GF-D8 (cell line): ENCODE measurements around the gene ACR.

Experiments
- DNase-seq: peaks from one replicate; lab custom pipeline; 2025; lab: John Stamatoyannopoulos, UW

The ACR gene

DNA sequence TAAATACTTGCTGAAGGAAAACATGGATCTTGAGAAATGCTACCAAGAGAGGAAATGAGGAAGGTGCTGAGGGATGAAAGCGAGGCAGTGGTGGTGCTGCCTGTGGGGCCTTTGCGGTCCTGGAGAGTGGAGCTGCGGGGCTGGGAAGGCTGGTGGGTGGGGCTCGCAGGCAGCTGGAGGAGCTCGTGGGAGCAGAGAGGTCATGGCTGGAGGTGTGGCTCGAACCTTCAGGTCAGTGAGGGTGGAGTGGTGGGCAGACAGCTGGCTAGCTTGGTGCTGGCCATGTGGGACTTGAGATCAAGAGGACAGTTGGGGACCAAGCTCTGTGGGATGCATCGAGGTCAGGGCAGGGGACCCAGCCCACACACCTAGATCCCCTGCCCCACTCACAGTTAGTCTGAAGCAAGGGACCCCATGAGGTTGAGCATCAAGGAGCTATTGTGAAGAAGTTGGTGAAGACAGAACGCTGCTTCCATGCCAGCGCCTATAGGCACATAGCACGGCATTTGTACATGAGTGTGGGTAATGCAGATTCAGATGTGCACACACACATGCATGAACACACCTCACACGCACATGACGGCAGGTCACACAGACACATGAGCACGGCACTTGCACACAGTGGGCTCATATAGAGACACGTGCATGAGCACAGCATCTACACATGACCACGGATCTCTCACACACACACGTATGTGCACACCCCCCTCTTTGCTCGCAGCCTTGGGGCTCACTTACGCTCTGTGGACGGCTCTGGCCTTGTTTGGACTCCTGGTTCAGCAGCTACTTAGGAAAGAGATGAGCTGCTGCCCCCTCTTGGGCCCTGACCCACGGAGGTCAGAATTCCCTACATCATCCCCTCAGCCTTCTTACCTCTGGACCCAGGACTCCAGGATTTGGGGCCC lies 34.9 kb upstream of the ACR start:
- no peak for DNase-seq

DNA sequence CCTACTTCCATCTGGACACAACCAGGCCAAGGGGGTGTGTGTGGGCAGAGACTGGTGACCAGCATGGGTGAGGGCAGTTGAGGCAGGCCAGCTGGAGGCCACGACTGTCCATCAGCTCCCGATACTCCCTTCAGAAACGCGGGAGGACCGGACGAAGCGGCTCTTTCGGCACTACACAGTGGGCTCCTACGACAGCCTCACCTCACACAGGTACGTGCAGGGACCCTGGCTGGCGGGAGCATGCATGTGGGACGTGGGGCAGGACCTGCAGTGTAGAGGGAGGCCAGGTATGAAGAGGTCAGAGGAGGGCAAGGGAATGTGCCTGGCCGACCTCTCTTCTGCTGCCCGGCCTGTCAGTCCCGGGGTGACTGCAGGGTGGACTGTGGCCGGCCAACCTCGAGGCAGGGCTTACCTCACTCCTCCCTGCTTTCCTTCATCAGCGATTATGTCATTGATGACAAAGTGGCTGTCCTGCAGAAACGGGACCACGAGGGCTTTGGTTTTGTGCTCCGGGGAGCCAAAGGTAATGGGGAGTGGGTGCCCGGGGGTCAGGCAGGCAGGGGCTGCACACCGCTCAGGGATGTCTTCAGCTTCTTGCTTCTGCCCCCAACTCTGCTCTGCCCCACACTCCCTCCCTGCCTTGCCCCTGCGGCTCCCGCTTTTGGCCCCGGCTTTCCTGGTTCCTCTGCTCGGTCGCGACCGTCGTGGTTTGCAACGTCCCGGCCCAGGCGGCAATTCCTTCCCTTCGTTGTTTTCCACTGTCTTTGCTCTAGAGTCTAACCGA lies 34.1 kb upstream of the ACR start:
- no peak for DNase-seq

DNA sequence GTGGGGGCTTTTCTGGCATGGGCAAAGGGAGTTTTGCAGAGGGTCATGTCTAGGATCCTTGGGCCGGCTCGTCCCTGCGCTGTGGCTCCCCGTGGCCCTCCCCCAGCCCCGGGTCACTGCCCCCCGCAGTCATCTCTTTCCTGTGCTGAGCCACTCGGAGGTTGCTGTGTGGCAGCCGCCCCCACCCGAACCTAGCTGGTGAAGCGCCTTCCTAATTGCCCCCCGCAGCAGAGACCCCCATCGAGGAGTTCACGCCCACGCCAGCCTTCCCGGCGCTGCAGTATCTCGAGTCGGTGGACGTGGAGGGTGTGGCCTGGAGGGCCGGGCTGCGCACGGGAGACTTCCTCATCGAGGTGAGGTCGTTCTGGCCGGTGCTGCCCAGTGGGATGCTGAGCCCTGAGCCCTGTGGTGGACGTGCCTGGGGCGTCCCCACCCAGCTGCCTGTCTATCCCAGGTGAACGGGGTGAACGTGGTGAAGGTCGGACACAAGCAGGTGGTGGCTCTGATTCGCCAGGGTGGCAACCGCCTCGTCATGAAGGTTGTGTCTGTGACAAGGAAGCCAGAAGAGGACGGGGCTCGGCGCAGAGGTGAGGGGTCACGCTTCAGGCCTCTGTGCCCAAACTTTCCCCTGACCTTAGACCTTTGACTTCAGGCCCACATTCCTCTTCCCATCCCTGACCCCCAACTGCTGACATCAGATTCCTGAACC lies 33.3 kb upstream of the ACR start:
- DNase-seq, result no peak

DNA sequence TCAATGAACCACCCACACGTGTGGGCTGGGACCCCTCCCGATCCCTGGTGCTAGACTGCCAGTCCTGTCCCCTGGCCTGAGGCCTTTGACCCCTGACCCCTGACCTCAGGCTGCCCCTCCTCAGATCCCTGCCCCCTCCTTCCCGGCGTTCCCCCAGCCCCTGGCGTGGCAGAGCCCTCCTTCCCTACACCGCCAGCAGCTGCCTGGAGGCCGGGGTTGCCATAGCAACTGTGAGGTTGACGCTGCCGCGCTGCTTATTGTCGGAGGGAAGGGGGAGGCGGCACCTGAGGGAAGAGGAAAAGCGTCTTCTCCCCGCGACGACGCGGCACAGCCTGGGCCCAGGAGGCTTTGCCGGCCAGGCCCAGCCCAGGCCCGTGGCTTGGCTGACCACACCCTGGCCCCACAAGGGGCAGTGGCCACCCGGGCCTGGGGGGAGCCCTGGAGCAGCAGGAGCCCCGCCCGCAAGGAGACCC lies 32.7 kb upstream of the ACR start:
- no peak for DNase-seq

DNA sequence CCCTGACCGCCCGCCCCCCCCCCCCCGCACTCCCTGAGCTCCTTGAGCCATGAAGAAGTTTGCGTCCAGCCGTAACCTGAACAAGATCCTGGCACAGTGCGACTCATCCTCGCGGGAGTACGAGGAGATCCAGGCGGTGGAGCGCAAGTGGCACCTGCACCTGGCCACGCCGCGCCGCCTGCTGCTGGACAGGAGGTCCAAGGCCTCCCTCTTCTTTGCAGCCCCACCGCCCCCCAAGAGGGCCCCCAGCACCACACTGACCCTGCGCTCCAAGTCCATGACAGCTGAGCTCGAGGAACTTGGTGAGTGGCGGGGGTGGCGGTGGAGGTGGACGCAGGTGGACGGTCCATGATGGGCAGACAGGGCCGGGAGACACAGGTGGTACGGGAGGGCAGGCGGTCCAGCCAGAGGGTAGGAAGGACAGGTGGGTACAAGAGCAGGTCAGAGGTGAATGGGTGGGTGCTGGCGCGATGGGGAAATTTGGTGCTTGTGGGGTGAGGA lies 32.1 kb upstream of the ACR start:
- no peak for DNase-seq

DNA sequence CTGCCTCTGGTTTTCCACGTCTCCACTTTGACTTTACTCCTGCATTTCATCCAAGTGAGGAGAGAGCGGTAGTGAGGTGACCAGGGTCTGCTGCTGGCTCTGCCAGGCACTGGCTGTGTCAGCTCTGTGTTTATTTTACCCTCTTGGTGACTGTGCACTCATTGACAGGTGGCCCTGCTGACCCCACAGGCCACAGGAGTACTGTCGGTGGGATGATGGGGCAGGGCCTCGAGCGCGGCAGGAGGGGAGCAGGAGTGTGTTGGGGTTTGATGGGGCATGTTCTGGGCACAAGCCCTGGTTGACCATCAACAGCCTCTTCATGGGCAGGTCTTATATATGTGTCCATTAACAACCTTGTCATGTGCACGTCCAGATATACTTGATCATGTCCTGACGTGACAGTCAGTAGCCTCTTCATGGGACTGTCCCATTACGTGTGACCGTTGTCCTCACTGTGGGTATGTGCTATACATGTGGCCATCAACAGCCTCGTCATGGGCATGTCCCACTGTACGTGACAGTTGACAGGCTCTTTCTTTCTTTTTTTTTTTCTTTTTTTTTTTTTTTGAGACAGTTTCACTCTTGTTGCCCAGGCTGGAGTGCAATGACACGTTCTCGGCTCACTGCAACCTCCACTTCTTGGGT lies 31.4 kb upstream of the ACR start:
- DNase-seq, result no peak

DNA sequence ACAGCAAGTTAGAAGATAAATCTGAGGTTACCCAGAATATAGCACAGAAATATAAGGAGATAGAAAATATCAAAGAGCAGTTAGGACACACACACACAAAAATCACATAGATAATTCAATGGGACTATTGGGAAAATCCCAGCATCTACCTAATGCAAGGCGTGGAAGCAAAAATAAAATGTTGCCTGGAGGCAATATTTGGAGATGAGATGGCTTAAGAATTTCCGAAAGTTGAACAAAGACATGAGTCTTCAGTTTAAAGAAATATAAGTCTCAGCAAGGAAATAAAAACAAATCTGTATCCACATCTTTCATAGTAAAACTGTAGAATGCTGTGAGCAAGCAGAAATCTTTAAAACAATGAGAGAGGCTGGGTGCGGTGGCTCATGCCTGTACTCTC lies 29.5 kb upstream of the ACR start:
- no peak for DNase-seq

DNA sequence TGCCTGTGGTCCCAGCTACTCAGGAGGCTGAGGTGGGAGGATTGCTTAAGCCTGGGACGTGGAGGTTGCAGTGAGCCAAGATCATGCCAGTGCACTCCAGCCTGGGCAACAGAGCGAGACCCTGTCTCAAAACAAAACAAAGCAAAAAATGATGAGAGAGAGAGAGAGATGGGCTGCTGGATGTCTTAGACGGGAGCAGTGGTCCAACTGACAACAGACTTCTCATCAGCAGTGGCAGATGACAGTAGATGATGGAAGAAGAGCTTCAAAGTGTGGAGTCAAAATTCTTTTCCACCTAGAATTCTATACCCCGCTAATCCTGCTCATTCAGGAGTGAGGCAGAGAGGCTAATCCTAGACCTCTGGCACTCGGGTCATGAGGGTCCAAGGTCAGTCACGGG lies 29.0 kb upstream of the ACR start:
- DNase-seq, result no peak

DNA sequence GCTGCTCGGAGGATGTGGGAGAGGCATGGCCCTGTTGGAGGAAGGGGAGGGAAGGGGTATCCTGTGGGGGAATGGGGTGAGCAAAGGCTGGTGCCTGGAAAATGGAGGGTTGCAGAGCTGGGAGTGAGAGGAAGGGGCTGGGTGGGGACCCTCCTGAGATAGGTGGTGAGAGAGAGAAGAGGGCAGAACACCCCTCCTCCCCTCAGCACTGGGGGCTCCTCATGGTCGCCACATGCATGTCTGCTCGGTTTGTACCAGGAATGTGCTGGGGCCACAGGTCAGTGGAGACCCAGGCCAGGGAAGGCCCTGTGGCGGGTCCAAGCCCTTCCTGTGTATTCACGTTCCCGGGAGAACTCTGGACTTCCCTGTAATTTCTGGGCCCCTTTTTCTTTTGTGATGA lies 27.8 kb upstream of the ACR start:
- DNase-seq, result no peak

DNA sequence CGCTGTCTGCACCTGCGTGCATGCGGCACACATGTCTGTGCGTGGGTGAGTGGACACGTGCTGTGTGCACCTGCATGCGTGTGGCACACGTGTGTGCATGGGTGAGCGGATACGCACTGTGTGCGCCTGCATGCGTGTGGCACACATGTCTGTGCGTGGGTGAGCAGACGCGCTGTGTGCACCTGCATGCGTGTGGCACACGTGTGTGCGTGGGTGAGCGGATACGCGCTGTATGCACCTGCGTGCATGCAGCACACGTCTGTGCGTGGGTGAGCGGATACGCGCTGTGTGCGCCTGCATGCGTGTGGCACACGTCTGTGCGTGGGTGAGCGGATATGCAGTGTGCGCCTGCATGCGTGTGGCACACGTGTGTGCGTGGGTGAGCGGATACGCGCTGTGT lies 27.1 kb upstream of the ACR start:
- no peak for DNase-seq

DNA sequence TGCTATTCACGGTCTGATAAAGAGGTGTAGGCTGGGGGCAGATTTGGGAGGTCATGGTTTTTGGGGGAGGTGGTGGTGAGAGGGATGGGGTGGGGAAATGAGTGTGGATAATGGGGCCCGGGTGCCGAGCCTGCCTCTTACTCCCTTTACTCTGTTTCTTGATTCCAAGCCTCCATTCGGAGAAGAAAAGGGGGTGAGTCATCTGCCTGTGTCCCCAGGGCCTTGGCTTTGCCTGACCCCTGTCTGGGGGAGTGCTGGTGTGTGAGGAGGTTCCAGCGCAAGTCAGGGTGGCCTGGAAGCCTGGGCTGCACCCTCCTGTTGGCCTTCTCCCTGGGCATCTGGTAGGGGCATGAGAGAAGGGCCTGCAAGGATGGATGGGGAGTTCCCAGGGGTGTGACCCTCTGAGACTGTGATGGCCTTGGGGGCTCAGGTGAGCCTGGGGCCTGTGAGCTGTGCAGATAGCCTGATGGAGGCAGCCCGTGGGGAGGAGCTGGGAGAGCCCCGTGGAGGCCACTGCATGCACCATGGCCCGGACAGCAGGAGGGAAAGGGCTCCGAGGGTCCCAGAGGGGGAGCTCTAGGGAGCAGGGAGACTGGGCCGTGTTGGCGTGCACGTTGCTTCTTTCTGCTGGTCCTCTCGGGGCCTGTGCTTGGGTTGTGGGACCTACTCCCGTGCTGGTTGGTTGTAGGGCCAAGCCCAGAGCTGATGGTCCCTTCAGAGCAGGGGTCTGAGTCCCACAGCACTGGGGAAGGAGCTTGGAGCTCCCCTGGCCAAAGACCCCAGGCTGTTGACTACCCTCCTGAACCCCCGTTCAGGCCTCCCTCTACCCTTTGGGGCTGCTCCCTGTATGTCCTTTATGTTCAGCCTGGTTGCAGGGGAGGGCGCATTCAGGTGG lies 26.3 kb upstream of the ACR start:
- no peak for DNase-seq

DNA sequence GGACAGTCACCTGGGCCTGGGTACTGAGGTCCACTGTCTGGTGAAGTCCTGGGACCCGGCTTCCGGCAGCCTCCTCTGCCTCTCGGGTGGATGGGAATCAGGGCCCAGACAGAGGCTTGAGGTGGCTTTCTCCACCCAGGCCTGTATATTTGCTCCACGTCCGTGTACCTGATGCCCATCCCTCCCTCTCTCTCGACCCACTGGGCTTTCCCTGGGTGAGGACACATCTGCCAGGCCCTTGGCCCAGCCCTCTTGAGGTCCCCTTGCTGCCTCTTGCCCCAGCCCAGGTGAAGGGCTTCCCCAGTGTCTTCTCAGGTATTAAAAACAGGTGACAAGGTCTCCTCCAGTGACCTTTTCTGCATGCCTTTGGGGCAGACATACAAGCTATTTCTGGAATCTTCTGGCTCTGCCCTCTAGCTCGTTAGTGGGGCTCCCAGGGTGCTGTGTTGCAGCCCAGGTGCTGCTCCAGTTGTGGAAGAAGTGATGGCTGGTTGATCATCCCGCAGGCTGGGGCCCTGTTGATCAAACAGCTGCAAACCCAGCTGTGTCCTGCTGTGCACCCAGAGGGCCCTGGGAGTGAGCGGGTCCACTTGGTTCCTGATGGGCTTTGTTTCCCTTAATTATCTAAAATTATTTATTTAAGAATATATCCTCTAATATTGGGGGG lies 25.5 kb upstream of the ACR start:
- no peak for DNase-seq

DNA sequence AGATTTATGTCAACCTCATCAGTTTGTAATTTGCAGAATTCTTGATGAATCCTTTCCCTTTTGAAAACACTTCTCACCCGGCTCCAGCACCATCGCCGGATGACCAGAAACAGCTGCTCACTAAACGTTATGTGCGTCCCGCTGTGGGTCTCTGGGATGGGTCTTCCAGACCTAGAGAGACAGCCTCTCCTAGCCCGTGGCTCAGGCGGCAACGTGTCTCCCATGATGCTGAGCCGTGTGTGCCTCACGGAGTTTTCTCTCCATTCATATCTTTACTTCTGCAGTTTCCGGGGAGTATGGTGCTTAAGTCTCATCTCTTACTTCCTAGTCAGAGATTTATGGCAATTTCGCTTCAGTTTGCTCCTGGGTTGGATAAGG lies 25.0 kb upstream of the ACR start:
- DNase-seq, result no peak

DNA sequence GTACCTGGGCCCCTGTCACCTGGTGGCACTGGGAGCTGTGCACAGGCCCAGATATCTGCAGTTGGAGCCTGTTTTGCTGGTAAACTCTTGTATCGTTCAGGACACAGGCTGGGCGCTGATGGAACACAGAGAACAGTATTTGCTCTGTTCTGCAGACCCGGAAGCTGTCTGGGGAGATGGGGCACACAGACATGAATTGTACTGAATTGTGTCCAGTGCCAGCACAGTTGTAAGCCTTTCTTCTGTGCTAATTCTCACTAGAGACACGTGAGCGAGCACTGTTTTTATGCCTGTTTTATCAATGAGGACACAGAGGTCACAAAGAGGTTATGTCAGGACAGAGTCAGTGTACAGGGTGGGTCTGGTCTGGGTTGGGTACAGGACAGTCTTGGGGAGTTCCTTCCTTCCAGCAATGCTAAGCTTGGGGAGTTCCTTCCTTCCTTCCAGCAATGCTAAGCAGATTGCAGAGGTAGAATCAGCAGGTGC lies 24.4 kb upstream of the ACR start:
- DNase-seq, result no peak

DNA sequence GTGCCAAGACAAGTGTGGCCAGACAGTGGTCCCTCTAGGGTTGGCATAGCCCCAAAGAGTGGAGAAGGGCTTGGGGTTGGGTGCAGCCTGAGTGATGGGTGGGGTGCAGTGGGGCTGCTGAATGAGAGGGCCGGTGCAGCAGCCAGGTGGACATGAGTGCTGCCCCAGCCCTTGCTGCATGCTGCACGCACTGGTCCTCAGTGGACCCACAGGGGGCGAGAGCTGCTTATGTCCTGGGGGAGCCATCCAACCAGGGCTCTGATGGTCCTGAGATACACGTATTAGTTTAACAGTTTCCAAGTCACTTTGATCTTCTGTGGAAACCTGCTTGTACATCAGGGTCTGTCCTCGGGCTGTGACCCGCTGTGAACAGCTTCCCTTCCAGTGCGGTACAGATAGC lies 23.9 kb upstream of the ACR start:
- no peak for DNase-seq

DNA sequence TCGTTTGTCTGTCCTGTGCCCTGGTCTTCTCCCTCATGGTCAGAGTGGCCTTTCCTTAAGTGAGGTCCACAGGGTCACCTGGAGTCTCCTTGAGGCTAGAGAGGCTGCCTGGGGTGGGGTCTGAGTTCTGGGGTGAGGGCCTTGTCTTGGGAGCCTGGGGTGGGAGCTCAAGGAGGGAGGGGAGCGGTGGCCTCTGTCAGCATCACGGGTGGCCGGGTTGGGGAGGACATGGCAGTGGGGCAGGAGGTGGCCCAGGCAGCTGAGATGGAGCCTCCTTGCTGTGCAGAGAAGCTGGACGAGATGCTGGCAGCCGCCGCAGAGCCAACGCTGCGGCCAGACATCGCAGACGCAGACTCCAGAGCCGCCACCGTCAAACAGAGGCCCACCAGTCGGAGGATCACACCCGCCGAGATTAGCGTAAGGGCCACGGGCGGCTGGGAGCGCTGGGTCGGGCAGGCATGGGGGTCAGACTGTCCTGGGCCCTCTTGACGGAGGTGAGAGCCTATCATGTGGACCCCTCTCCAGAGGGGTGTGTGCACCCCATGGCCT lies 23.3 kb upstream of the ACR start:
- no peak for DNase-seq

DNA sequence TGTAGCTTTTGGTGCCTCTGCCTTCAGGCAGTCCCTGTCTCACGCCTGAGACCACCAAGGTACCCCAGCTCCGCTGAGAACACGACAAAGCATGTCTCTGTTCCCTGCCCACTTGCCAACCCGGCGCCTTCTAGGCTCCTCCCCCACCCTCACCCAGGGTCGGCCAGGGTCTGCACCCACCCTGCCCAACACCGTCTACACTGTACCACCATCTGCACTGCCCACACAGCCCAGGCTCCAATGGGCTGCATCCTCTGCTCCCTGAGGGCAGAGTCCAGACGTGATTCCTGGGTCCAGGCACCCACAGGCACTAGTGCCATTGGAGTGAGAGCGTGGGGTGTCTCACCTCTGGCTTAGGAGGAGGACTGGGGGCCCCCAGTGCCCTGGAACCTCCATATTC lies 22.8 kb upstream of the ACR start:
- no peak for DNase-seq

DNA sequence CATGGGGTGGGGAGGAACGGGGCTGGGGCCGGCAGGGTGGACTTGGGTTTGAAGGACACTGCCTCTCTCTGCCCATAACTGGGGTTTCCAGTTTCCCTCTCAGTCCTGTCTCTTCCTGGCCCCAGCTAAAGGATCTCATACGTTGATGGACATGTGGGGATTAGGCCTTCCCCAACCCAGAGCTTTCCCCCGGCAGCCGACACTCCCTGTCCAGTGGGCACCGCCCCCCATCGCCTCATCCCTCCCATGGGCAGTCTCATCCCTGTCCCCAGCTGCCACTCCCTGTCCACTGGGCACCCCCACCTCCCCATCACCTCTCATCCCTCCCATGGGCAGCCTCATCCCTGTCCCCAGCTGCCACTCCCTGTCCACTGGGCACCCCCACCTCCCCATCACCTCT lies 22.2 kb upstream of the ACR start:
- DNase-seq, result no peak

DNA sequence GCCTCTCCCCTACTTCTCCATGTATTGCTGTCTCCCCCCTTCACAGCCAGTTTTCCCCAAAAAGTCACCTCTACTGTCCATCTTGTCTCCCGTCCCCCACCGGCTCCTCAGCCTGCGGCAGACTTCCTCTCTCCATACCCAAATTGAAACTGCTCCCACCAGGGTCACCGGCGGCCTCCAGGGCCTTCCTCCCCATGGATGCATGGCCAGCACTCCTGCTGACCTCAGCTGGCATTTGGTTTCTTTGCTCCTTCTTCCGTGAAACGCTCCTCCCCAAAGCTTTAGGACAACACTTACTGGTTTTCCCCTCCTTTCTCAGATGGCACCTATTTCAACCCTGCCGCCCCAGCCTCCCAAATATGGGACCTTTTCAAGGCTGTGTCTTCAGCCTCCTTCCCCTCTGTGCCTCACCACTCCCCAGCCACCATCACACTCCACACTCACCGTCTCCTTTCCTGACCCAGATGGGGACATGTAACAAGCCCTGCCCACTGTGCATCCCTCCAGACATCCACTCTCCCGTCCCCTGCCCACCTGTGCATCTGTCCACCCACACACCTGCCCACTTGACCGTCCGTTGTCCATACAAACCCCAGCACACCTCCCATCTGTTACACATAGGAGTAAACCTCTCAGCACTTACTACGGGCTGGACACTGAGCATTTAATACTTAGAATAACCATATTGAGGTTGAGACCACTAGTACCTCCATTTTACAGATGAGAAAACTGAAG lies 21.5 kb upstream of the ACR start:
- DNase-seq, result no peak
